Spleen (tissue), 7 donors: ENCODE measurements around the gene MYH14.

Experiments
- CTCF ChIP-seq, 11 experiments: fragments of 200-600 bp in 7 of 11; fragments of 450-650 bp in 4 of 11; sonication (generic) in 4 of 11; IDR thresholded peaks in 8 of 11; conservative IDR thresholded peaks in 3 of 11; 1 replicate in 7 of 11; 2 replicates in 4 of 11; pipeline versions ENCODE4 v1.4.0 to v1.8.0; 2016 to 2021; ENCODE audit warnings: antibody characterized with exemption in 11 of 11, inconsistent platforms in 4 of 11, mild to moderate bottlenecking in 1 of 11
- POLR2AphosphoS5 ChIP-seq, 3 donors: sonication (generic); formaldehyde crosslinking; IDR thresholded peaks; one replicate each; pipeline ENCODE4 v1.5.1; 2017; ENCODE audit warnings: antibody characterized with exemption in 3 of 3
- donor health status: DM: no; HTN: no; CAD: no; lungs with moderate emphysema.
- donor health status: DM: no; HTN: no; CAD: no.
- donor health status: DM: no; HTN: no; CAD: no.

GRCh38 chr19:50293263-50294004, 90.0 kb downstream of the MYH14 start:
- TF ChIP-seq CTCF (IDR thresholded peaks at IDR 0.05 in 8 of 11, conservative IDR thresholded peaks at IDR 0.05 in 3 of 11), result no peak
- TF ChIP-seq POLR2AphosphoS5 (IDR thresholded peaks at IDR 0.05), result no peak
